Measurements from ENCODE around the gene PDGFRB.

The PDGFRB gene

DNA sequence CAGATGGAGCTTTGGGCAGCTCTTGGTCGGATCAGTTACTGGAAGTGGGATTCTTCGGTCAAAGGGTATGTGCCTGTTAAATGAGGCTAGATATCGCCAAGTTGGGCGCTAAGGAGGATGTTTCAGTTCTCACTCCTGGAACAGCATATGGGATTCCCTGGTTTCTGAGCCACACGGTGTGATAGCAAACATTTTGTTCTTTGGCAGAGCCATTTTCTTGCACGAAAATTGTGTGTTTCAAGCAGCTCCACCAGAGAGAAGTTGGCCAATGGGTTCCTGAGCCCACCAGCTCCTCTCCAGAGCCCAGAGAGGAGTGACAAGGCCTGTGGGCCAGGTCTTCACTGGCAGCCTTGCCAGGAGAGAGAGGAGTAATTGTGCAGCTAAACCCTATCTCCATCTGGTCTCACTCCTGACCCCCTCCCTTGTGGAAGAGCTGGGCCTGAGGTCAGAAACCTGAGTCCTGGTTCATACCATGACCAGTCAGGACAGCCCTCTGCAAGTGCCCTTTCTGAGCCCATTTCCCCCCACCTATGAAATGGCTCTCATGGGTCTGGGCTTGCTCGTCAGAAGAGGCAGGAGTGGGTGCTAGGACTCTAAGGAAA is 23.5 kb upstream of the PDGFRB start:
- Histone ChIP-seq H3K4me1 (ENCODE audit: control insufficient read depth, insufficient read depth, low read length) (0 out of 2 replicates have a peak, but pooled peaks cover 3% of the 10 kb centered on the region), H3K36me3 (ENCODE audit: control insufficient read depth in 2 of 2, insufficient read depth in 1 of 2, low read length in 2 of 2) (no peaks in the 10 kb centered on the region), H3K9me3 (ENCODE audit: control insufficient read depth, insufficient read depth, low read depth, low read length) (no peaks in the 10 kb centered on the region), H3K27ac (ENCODE audit: extremely low read depth, low read depth, low read length) (no peak overlapping the region), H3K4me3 (ENCODE audit: low read depth, low read length) (no peak overlapping the region)
- no peak for TF ChIP-seq GLI2 (tag by site-specific recombination; IDR thresholded peaks at IDR 0.05; ENCODE audit: borderline replicate concordance, low read depth)
- no peak for TF ChIP-seq ZNF830 (tag by site-specific recombination; IDR thresholded peaks at IDR 0.05; ENCODE audit: low read depth)
- no peak for TF ChIP-seq ZNF658 (tag by site-specific recombination; IDR thresholded peaks at IDR 0.05)
- TF ChIP-seq ZNF561 (tag by site-specific recombination; IDR thresholded peaks at IDR 0.05; ENCODE audit: borderline replicate concordance) = no peak
- no peak for TF ChIP-seq ZBTB17 (tag by site-specific recombination; IDR thresholded peaks at IDR 0.05)
- TF ChIP-seq ZNF132 (tag by site-specific recombination; IDR thresholded peaks at IDR 0.05; ENCODE audit: borderline replicate concordance) = no peak
- TF ChIP-seq ZNF184 (tag by site-specific recombination; IDR thresholded peaks at IDR 0.05) = no peak
- TF ChIP-seq ZNF626 (tag by site-specific recombination; IDR thresholded peaks at IDR 0.05) = no peak
- no peak for TF ChIP-seq ZNF843 (tag by site-specific recombination; IDR thresholded peaks at IDR 0.05)
- no peak for TF ChIP-seq ZNF416 (tag by site-specific recombination; IDR thresholded peaks at IDR 0.05)
- TF ChIP-seq PRDM10 (tag by site-specific recombination; IDR thresholded peaks at IDR 0.05) = no peak
- TF ChIP-seq, protein P1, sequence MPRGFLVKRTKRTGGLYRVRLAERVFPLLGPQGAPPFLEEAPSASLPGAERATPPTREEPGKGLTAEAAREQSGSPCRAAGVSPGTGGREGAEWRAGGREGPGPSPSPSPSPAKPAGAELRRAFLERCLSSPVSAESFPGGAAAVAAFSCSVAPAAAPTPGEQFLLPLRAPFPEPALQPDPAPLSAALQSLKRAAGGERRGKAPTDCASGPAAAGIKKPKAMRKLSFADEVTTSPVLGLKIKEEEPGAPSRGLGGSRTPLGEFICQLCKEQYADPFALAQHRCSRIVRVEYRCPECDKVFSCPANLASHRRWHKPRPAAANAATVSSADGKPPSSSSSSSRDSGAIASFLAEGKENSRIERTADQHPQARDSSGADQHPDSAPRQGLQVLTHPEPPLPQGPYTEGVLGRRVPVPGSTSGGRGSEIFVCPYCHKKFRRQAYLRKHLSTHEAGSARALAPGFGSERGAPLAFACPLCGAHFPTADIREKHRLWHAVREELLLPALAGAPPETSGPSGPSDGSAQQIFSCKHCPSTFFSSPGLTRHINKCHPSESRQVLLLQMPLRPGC (tag by site-specific recombination; IDR thresholded peaks at IDR 0.05) = no peak
- no peak for TF ChIP-seq ZFP37 (tag by site-specific recombination; IDR thresholded peaks at IDR 0.05)
- no peak for TF ChIP-seq ZNF2 (tag by site-specific recombination; IDR thresholded peaks at IDR 0.05)
- no peak for TF ChIP-seq REPIN1 (tag by site-specific recombination; IDR thresholded peaks at IDR 0.05; ENCODE audit: low read depth)
- no peak for TF ChIP-seq ZNF501 (tag by site-specific recombination; IDR thresholded peaks at IDR 0.05)
- TF ChIP-seq ZBTB7A (tag by site-specific recombination; IDR thresholded peaks at IDR 0.05; ENCODE audit: low read depth) = no peak
- TF ChIP-seq ZNF394 (tag by site-specific recombination; IDR thresholded peaks at IDR 0.05; ENCODE audit: borderline replicate concordance) = no peak
- CTCF ChIA-PET = interaction anchor here (0.6 to 1.4 kb wide), 4 partner anchors 10 to 547 kb away, joined by 3 to 4 read pairs (median 3); no protein-coding TSS in a partner anchor
- POLR2A ChIA-PET = no interaction called here

- Histone ChIP-seq H3K27ac (ENCODE audit: extremely low read depth, low read depth, low read length) (no peak overlapping the region), H3K9me3 (ENCODE audit: control insufficient read depth, insufficient read depth, low read depth, low read length) (no peaks in the 10 kb centered on the region), H3K4me3 (ENCODE audit: low read depth, low read length) (no peak overlapping the region), H3K4me1 (ENCODE audit: control insufficient read depth, insufficient read depth, low read length) (0 out of 2 replicates have a peak, but pooled peaks cover 3% of the 10 kb centered on the region), H3K36me3 (ENCODE audit: control insufficient read depth in 2 of 2, insufficient read depth in 1 of 2, low read length in 2 of 2) (no peaks in the 10 kb centered on the region)
- CTCF ChIA-PET = interaction anchor here (1.4 kb wide), 1 partner anchor 10 kb away, joined by 4 read pairs; no protein-coding TSS in a partner anchor
- TF ChIP-seq SCRT2 (tag by site-specific recombination; IDR thresholded peaks at IDR 0.05) (0 out of 2 replicates have a peak, but pooled peaks have one; percentile 20), ZNF350 (tag by site-specific recombination; IDR thresholded peaks at IDR 0.05) (no peak)
- POLR2A ChIA-PET = no interaction called here
Observed at GRCh38 chr5:150178262-150178661, 22.6 kb upstream of the PDGFRB start.

Data from HEK293 (cell line).